Measurements from ENCODE around the gene NFX1. TPM values are rescaled to one million over a fixed set of nuclear protein-coding genes. Genes with fewer than 3 reads are reported as not detected.

Gene NFX1
- total and polyA plus RNA-seq, 4 donors = 24.1 to 30.4 (median 27.7) TPM

- WGBS (ENCODE audit: insufficient coverage) = 92% methylated on average over 4 of the region's 5 CpGs
- Histone ChIP-seq H3K4me3 (ENCODE audit: low read depth, low read length) (no peak overlapping the region), H3K27me3 (ENCODE audit: control insufficient read depth, insufficient read depth, low read length) (no peaks in the 10 kb centered on the region), H3K27ac (ENCODE audit: low read depth, low read length) (no peak overlapping the region), H3K36me3 (ENCODE audit: control insufficient read depth, insufficient read depth, low read length) (no peaks in the 10 kb centered on the region), H3K9me3 (ENCODE audit: control insufficient read depth, insufficient read depth, low read length) (no peaks in the 10 kb centered on the region), H3K4me1 (ENCODE audit: control insufficient read depth, insufficient read depth, low read length) (no peaks in the 10 kb centered on the region)
- no peak for DNase-seq (ENCODE audit: low read depth in 4 of 6, low spot score in 6 of 6)
Observed at GRCh38 chr9:33416996-33417395, 126.7 kb downstream of the NFX1 start.

- DNase-seq (ENCODE audit: low read depth in 4 of 6, low spot score in 6 of 6) = no peak
- WGBS (ENCODE audit: insufficient coverage) = 83% methylated on average over 6 of the region's 8 CpGs
- no peaks in the 10 kb centered on the region for H3K27me3 ChIP-seq (ENCODE audit: control insufficient read depth, insufficient read depth, low read length)
Observed at GRCh38 chr9:33418090-33418489, 127.8 kb downstream of the NFX1 start.

GRCh38 chr9:33419708-33420303 is 129.5 kb downstream of the NFX1 start:
- Histone ChIP-seq H3K4me3 (ENCODE audit: low read depth, low read length) (no peak overlapping the region), H3K36me3 (ENCODE audit: control insufficient read depth, insufficient read depth, low read length) (no peaks in the 10 kb centered on the region), H3K4me1 (ENCODE audit: control insufficient read depth, insufficient read depth, low read length) (no peaks in the 10 kb centered on the region), H3K27ac (ENCODE audit: low read depth, low read length) (no peak overlapping the region), H3K27me3 (ENCODE audit: control insufficient read depth, insufficient read depth, low read length) (no peaks in the 10 kb centered on the region), H3K9me3 (ENCODE audit: control insufficient read depth, insufficient read depth, low read length) (no peaks in the 10 kb centered on the region)
- no peak for DNase-seq (ENCODE audit: low read depth in 4 of 6, low spot score in 6 of 6)
- WGBS (ENCODE audit: insufficient coverage) = 61% methylated on average over 5 of the region's 10 CpGs

More at GRCh38 chr9:33418090-33418489, 127.8 kb downstream of the NFX1 start:
- H3K4me1 ChIP-seq (ENCODE audit: control insufficient read depth, insufficient read depth, low read length) = no peaks in the 10 kb centered on the region
- H3K4me3 ChIP-seq (ENCODE audit: low read depth, low read length) = no peak overlapping the region
- no peaks in the 10 kb centered on the region for H3K36me3 ChIP-seq (ENCODE audit: control insufficient read depth, insufficient read depth, low read length)
- H3K27ac ChIP-seq (ENCODE audit: low read depth, low read length) = no peak overlapping the region
- no peaks in the 10 kb centered on the region for H3K9me3 ChIP-seq (ENCODE audit: control insufficient read depth, insufficient read depth, low read length)

Small RNAs within 50 kb of the gene (small RNA-seq; reads per million reads assigned to genes)
- not detected for gene RF00019 (ENCODE audit: low replicate concordance)

Other genes starting within 250 kb of the NFX1 start
- 10 to 100 TPM; 37.6 to 45.3 TPM for gene SMU1, start 213.8 kb upstream of the NFX1 start, total RNA-seq
- 10 to 100 TPM; 24.0 to 24.4 TPM for gene SMU1, start 213.8 kb upstream of the NFX1 start, polyA plus RNA-seq (ENCODE audit: insufficient read length in 2 of 2)
- 10 to 100 TPM; 10.7 to 13.3 TPM for gene B4GALT1, start 123.2 kb upstream of the NFX1 start, total RNA-seq
- 10 to 100 TPM in 1 of 2 donors, 1 to 10 TPM in 1; 9.5 to 12.0 TPM for gene B4GALT1, start 123.2 kb upstream of the NFX1 start, polyA plus RNA-seq (ENCODE audit: insufficient read length in 2 of 2)
- gene SPINK4, start 50.3 kb upstream of the NFX1 start, total RNA-seq = not detected
- gene SPINK4, start 50.3 kb upstream of the NFX1 start, polyA plus RNA-seq (ENCODE audit: insufficient read length in 2 of 2) = not detected
- gene BAG1, start 25.8 kb upstream of the NFX1 start, total RNA-seq = 10 to 100 TPM; 39.0 to 58.6 TPM
- gene BAG1, start 25.8 kb upstream of the NFX1 start, polyA plus RNA-seq (ENCODE audit: insufficient read length in 2 of 2) = 100 to 1,000 TPM; 101 to 111 TPM
- gene CHMP5, start 25.5 kb upstream of the NFX1 start, total RNA-seq = 100 to 1,000 TPM in 1 of 2 donors, 10 to 100 TPM in 1; 87.3 to 105 TPM
- 100 to 1,000 TPM; 116 to 130 TPM for gene CHMP5, start 25.5 kb upstream of the NFX1 start, polyA plus RNA-seq (ENCODE audit: insufficient read length in 2 of 2)
- under 1 TPM; 0.33 to 0.89 TPM for gene AQP7, start 112.1 kb downstream of the NFX1 start, total RNA-seq
- 1 to 10 TPM; 1.2 to 3.1 TPM for gene AQP7, start 112.1 kb downstream of the NFX1 start, polyA plus RNA-seq (ENCODE audit: insufficient read length in 2 of 2)
- gene AQP3, start 157.1 kb downstream of the NFX1 start, total RNA-seq = 1 to 10 TPM in 1 of 2 donors, under 1 TPM in 1; 0.50 to 2.5 TPM
- gene AQP3, start 157.1 kb downstream of the NFX1 start, polyA plus RNA-seq (ENCODE audit: insufficient read length in 2 of 2) = 1 to 10 TPM; 1.0 to 1.6 TPM
- gene NOL6, start 183.4 kb downstream of the NFX1 start, total RNA-seq = 10 to 100 TPM; 14.5 to 16.5 TPM
- gene NOL6, start 183.4 kb downstream of the NFX1 start, polyA plus RNA-seq (ENCODE audit: insufficient read length in 2 of 2) = 10 to 100 TPM; 24.1 to 24.2 TPM
- gene ANKRD18B, start 233.7 kb downstream of the NFX1 start, total RNA-seq = 1 to 10 TPM; 2.2 to 7.3 TPM
- gene ANKRD18B, start 233.7 kb downstream of the NFX1 start, polyA plus RNA-seq (ENCODE audit: insufficient read length in 2 of 2) = 1 to 10 TPM; 5.0 to 6.6 TPM

Measured in spinal cord (tissue), 10 donors.